ENCODE measurements around the gene HMGB1.

Gene HMGB1

DNA sequence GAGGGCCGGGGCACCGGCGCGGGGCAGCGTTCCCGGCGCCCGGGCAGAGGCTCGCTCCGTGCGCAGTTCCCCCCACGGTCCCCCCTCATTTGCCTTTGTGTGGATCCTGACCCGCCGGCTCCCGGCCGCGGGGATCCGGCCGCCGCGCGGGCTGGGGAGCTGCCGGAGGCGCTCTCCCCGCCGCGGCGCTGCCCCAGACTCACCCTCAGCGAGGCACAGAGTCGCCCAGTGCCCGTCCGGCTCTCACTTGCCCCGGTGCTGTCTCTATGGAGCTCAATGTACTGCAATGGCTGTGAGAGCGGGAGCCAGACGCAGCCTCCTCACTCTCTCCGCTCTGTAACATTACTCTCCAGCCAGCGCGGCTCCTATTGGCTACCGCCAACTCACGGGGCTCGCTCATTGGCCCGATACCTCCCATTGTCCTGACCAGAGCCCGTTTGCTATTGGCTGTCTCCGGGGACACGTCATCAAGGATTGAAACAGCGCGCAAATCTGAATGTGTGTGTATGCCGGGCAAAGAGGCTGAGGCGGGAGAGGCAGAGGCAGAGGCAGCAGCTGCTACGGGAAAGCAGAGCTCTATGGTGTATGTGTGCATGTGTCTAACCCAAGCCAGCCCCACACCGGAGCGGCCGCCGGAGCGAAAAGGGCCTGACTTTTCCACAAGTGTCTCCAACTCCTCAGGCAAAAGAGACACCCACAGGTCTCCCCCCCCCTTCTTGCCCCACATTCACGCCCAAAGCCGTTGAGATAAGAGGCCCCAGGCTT is at the start of gene HMGB1:
HMGB1 (minus strand) TSS at position 344 of the 765 bp plus-strand sequence. CDS start 2,256 bp downstream, outside the sequence.
- peak; percentile 91 to 92 for DNase-seq

DNA sequence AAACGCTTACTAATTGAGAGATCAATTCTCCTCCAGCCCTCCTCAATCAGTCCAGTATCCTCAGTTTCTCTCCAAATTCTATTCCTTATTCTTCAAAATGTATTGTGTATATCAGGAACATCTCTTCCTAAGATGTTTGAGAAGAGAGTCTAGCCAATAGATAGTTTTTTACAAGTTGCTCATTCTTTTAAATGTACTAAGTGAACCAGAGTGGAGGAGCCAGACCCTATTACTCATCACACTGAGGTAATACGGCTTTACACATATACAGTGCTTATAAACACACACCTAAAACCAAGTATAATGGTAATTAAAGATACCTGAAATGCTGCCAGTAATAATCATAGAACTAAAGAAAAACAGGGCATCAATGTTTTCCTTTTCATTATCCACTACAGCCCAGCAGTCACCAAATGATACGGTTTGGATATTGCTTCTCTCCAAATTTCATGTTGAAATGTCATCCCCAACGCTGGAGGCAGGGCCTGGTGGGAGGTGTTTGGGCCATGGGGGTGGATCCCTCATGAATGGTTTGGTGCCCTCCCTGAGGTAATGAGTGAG is 45.2 kb upstream of the HMGB1 start:
- no peak for DNase-seq

DNA sequence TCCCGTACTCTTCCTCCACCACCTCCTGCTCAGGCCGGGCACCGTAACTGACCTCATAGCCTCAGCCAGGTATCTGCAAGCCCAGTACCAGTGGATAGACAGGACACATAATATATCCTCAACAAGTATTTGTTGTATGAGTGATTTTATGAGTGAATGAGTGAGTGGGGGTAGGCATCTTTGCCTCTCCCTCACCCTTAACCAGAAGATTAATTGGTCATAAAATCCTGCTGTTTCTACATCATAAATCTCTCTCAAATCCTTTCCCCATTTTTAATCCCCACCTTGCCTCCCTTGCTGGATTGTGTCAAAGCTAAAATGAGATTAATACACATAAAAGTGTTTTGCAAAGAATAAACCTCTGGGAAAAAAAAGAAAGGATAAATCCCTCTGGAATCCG is 44.4 kb upstream of the HMGB1 start:
- no peak for DNase-seq

DNA sequence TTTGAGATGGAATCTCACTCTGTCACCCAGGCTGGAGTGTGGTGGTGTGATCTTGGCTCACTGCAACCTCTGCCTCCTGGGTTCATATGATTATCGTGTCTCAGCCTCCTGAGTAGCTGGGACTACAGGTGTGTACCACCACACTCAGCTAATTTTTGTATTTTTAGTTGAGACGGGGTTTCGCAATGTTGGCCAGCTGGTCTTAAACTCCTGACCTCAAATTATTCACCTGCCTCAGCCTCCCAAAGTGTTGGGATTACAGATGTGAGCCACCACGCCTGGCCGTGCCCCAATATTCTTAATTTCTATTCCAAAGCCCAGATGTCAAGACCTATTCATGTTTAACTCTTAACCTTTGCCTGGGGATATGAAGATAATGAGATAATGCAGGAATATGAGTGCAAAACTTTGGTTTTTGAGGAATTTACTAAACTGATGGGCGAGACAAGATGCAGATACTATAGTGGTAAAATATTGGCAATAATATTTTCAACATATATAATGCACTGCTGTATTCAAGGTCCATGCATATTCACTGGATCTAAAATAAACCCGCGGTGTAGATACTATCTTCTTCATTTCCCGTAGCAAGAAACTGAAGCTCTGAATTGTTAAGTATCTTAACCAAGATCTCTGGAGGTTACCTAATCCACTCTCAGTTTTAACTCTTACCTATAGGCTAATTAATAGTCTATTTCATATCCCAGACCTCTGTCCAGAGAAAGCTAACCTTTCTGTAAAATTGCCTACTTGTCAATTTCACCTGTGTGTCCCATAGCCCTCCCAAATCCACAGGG is 43.7 kb upstream of the HMGB1 start:
- no peak for DNase-seq

DNA sequence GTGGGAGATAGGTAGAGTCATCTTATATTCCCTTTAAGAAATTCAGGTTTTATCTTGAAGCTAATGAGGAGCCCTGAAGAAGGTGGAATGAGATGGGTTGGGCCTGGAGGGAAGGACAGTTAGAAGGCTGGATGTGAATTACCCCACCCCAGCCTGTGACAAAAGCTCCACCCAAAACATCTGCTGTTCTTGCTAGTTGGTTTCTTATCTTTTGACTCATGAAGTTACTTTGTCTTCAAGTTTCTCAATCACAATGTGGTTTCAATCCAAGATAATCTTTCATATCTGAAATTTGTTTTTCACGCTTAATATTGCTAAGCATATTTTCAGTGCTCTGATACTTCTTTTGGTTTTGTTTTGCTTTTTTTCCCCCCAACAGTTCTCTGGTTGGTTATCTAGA is 38.3 kb upstream of the HMGB1 start:
- no peak for DNase-seq

DNA sequence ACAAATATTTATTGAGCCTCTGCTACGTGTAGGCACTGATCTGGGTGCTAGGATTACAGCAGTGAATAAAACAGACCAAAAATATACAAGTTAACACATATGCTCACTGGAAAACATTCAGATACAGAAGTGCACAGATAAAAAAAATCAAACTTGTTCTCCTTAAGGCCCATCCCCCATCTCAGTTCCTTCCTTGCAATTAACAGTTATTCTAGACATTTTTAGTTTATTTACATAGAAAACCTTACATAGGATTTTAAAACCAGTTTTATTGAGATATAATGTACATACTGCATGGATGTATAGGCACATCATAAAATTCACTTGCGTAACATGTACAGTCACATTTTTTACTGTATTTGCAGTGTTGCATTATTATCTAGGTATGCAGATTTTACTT is 36.5 kb upstream of the HMGB1 start:
- DNase-seq, result no peak

DNA sequence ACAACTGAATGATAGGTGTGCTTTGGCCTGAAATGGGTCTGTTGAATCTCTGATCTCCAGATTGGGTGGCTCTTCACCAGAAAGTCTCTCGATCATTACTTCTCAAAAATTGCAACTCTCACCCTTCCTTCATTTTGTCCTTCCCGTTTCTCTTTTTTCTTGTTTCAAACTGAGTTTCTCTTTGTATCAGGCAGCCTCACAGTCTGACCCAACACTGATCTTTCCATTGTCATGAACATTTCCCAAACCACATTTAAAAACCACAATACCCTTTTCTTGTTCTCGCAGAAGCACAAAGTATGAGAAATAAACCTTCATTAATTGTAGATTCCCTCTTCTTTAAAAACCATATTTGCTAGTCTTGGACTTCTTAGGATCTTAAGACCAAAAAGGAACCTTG is 33.6 kb upstream of the HMGB1 start:
- no peak for DNase-seq

DNA sequence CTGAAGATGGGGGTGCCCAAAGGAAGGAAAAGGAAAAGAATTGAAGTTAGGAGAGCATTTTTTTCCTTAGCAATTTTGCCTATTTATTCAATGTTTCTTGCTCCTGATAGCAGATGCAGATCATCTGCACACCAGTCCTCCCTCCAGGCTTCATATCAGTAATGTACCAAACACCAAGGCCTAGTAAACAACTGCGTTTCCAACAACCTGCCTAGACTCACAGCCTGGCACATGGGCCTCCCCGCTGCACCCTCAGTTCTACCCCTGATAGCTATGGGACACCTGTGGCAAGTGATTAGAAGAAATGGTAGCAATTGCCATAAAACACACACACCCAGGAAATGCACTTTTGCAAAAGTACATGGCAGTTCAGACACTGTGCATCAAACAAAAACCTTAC is 30.4 kb upstream of the HMGB1 start:
- DNase-seq, result no peak

DNA sequence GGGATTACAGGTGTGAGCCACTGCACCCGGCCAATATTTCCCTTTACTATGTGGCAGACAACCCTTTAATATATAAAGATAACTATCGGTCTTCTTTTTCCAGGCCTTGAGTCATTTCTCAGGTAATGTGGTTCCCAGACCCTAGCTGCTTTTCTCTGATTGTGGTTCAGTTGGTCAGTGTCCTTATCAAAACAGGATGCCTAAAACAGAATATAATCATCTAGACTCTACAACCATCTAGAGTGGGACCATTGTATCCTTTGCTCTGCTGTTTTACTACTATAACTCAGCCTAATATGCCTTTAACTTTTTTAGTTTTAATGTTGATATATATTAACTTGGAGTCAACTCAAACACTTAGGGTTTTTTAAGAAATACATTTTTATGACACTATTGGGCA is 30.0 kb upstream of the HMGB1 start:
- no peak for DNase-seq

DNA sequence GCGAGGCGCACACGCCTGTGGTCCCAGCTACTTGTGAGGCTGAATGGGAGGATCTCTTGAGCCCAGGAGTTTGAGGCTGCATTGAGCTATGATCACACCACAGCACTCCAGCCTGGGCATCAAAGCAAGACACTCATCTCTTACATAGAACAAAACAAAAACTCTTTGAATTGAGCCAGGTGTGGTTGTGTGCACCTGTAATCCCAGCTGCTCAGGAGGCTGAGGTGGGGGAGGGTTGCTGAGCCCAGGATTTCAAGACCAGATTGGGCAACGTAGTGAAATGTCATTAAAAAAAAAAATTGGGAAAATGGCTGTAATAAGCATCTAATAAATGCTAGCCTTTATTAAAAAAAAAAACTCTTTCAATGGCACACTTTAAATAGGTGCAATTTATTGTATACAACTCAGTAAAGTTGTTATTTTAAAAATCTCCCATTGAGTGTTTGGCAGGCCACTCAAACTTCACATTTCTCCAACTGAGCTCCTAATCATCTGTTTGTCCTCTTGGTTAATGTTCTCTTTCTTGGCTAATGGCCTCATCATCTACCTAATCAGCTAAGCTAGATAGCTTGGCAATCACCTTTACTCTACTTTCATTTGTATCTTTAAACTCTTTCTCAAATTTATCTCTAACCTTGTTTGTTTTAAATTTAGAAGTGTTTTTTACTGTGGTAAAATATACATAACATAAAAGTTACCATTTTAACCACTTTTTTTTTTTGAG is 28.1 kb upstream of the HMGB1 start:
- no peak for DNase-seq

DNA sequence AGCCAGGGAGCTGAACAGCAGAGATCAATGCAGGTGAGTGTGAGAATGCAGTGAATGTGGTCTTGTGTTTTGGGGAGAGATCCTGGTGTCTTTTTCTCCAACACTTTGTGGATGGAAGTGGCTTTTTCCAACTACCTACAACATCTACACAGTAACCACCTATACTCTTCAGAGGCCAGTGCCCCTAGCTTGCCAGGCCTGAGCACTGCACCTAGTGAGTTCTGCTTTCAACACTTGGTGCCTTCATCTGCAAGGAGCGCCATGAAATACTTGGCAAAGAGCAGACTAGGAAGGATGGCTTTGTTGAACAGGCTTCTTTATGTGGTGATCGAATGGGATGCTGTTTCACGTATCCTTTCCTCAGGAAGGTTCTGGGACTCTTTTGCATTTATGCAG is 21.3 kb upstream of the HMGB1 start:
- no peak for DNase-seq

DNA sequence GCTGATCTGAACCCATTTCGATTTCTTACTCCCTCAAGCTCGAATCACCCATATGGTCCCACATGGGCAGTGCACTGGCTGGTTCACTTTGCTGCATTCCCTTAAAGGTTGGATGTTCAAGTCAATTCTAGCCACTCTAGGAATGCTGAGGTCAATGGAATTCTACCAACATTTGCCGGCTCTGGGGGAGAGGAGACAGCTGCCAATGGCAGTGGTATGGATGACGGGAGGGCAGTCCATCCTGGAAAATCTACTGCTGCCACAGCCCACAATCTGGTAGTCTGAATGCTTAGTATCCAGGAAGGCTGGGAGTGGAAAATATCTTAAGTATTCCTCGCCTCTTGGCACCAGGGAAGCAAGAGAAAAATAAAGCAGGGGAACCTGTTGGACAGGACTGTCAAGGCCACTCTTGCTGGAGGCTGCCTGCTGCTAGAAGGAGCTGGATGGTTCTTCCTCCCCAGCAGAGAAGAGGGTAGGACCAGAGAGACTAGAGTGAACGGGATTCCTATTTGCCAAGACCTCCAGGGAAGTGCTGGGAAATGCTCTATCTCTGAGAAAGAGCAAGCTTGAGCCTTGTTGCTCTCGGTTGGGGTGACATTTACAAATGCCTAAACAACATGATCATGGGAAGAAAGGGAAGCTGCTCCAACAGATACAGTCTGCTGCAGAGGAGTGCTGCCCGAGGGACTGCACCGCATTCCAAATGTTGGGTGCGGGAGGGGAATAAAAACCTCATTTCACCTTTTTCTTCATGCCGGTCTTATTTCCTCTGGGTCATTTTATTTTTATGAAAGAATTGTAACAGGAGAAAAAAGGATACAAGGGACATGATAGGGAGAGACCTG is 20.7 kb upstream of the HMGB1 start:
- DNase-seq, result no peak

DNA sequence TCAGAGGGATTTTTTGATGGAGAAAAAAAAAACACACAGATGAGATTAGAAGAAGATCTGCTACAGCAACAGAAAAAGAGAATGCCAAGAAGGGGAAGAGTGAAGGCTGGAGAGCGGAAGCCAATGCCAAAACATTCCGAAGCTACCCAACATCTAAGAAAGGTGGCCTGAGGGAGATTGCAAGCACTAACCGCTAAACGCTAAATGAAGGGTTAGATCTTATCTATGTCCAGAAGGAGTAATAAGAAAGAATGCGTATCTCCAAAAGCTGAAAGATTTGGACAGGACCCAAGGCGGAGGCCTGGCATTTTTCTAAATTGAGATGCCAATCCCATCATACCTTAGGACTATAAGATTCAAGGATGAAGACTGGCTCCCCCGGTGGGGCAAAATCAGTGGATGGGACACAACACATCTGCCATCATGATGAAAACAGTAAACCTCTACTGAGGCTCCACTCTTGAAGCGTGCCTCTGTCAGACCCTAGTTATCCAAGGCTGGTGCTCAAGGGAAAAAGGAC is 15.6 kb upstream of the HMGB1 start:
- no peak for DNase-seq

DNA sequence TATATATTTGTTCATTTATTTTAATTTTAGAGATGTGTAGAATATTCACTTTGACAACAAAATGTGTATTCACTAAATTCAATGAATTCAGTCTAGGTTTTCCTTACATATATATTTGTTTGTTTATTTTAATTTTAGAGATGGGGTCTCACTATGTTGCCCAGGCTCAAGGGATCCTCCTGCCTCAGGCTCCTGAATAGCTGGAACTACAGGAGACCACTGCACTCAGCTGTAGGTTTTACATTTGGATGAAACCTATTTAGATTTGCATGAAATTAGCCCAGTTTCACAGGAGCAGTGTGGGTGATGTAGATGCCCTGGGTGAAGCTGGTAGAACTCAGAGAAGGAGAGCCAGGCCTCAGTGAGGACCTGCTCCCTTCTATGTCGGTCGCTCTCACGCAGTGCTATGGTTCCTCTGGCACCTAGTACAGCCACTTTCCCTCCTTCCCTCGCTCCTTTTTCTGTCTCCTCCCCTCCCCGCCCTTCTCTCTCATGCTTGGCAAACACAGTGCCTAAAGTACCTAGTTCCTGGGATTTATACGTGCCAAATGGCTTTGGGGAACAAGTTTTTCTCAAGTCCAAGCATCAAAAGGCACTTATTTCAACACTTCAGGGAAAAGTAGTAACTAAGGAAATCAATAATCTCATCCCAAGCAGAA is 14.7 kb upstream of the HMGB1 start:
- no peak for DNase-seq

DNA sequence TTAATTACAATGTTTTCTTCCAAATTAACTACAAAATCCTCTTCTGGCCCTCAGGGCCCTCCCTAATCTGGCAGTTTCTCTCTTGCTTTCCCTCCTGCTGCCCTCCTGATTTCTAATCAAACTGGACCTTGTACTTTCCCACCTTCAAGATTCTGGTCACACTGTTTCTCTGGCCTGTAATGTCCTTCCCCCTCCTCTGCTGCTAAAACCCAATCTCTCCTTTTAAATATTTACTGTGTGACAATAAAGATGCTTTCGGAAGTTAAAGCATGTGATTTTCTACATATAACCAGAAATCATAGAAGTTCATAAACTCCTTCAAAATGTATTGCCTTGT is 14.1 kb upstream of the HMGB1 start:
- DNase-seq, result no peak

DNA sequence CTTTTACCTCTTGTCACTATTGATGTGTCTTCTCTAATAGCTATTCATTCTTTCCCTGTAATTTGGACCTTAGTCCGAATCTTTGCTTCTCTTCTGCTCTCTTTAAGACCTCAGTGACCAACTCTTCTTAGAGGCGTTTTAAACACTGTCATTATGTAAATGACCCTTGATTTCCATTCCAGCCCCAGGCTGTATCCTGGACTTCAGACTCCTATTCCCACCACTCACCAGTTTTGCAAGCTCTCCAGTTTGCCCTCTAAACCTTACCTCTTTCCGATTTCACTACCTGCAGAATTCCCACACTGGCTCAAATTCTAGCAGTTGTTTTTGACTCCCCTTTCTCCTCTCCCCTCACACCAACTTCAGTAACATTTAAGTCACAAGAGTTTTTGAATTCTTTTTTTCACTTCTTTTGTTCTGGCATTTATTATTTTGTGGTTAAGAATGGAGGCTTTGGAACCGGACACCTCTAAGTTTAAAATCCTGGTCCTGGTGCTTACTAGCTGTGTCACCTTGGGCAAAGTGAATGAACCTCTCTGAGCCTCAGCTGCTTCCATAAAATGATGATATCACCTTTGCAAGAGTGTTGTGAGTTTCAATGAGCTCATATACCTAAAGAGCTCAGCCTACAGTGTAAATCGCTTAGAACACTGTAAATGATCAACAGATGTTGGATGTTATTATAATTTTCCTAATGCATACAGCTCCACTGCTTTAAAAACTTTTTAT is 13.6 kb upstream of the HMGB1 start:
- DNase-seq, result no peak

DNA sequence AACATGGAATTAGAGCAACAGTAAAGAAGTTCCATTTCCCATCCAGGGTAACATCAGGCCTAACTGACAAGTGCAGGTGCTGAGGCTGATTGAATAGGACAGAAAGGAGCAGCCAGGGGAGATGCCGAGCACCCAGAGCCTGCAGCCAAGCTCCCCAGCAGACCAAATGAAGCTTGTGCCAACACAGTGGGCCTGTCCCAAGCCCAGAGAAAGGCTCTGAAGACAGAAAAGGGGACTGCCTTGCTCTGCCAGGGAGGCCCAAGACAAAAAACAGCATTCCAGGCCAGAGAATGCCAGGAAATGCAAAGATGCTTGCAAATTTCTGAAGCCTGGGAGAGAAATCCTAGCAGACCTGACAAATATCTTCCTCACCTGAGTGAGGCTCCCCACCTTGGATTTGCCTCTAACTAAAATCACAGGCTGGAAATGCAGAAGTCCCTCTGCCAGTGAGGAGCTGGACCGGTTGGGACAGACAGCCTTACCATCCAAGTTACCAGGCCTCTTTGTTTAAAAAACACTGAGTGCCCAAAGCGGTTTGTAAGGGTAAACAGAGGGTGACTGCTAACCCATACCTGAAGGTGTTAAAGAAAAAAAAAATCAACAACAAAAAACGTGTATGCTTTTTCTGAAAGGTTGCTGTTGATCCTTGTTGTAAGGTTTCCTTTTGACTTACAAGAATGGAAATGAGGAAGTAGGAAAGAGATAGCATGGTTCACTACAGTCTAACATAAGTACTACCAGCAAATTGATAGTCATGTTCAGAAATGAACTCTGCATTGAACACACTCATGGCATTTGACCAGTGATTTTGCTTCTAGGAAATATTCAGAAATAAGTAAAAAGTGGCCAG is 11.8 kb upstream of the HMGB1 start:
- DNase-seq, result no peak

DNA sequence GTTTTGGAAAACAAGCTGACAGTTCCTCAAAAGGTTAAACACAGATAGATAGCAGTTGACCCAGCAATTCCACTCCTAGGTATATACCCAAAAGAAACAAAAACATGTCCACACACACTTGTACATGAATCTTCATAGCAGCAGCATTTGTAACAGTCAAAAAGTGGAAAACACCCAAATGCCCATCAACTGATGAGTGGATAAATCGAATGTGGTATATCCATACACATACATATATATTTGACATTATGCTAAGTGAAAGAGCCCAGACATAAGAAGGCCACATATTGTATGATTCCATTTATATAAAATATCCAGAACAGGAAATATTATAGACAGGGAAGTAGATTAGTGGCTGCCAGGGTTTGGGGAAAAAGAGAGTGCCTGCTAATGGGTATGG is 7.9 kb upstream of the HMGB1 start:
- no peak for DNase-seq

DNA sequence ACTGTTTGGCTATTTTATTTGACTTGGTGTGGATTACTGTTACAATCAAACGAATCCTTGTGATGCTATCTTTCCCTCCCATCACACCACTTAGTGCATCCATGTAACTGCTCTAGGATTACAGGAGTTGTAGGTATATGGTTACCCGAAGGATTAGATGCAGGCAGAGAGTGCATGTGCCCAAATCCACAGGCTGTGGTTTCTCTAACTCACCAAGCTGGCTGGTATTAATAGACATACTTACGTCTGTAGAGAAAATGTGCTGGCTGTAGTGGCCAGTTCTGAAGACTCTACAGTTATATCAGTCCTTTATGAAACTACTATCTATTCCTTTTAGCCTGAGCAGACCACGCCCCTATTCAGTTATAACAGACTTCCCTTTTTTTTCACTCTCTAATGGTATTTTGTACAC is 1.1 kb upstream of the HMGB1 start:
- DNase-seq, result no peak

DNA sequence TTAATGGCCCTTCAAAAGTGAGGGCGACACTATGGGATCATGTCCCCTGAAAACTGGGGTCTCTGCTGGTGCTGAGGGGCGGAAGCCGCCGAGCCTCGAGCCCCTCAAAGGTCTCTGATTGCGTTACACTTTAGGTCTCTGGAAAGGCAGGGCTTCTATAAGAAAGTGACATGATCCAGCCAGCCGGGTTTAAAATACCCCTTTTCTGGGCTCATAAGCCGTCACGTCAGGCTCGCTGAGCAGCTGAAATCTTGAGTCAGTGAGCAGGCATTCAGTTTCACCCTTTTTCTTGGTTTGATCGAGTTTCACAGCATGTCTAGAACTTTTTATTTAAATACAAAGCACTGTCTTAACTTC is 600 bp upstream of the HMGB1 start:
- no peak for DNase-seq

DNA sequence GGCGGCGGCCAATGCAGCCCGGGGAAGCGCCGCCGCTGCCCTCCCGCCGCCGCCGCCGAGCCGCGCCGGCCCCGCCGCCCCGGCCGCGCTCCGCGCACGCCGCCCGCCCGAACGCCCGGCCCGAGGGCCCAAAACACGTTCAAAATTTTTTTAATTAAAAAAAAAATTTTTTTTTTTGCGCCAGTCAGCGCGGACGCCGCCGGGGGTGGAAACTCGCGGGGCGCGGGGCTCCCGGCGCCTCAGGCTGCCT is 468 bp downstream of the HMGB1 start:
- DNase-seq, result no peak

Data from stimulated activated CD4-positive, alpha-beta T cell treated with anti-CD3 and anti-CD28 coated beads, Interleukin-2, amount 100 ng/mL, for 48 hours (primary cell).